Measurements from ENCODE around the gene SLC26A6.

SLC26A6 gene

DNA sequence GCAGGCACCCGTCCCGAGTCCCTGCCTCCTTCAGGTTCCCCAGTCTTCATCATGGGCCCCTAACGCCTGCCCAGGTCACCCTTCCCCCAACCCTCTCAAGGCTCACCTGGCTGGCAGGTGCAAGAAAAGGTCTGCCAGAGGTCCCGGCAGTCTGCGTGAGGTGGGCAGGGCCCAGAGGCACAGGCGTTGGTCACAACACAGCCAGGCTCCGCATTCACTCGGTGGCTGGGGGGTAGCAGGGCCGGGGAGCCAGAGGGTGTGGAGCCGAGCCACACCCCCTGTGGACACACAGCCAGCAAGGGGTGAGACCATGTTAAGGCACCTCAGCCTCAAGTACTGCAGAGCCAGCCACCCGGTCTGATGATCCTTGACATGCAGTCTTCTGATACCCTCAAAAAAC lies 16.5 kb upstream of the SLC26A6 start:
- peaks cover 4 to 8% of the 10 kb centered on the region in 2 experiments for H3K4me1 ChIP-seq (ENCODE audit: control insufficient read depth in 1 of 2, insufficient read depth in 2 of 2, low read length in 2 of 2)
- H3K18ac ChIP-seq (ENCODE audit: low read length), result no peak overlapping the region
- no peak overlapping the region for H3K14ac ChIP-seq (ENCODE audit: low read length)
- no peak overlapping the region for H2AFZ ChIP-seq (ENCODE audit: insufficient read depth, low read length, poor library complexity)
- H3K79me2 ChIP-seq (ENCODE audit: control insufficient read depth, insufficient read depth, low read length, poor library complexity), result no peaks in the 10 kb centered on the region
- no peak overlapping the region for H3K9ac ChIP-seq (ENCODE audit: low read length)
- DNase-seq, result no peak
- H3K4ac ChIP-seq (ENCODE audit: low read depth, low read length), result no peak overlapping the region
- WGBS (ENCODE audit: extremely low coverage, insufficient coverage, insufficient read length), result no CpG with 5 or more reads among the region's 11 CpGs
- H2BK120ac ChIP-seq (ENCODE audit: insufficient read depth, low read length, poor library complexity), result no peak overlapping the region
- H3K27me3 ChIP-seq (ENCODE audit: insufficient read depth, low read length), result no peaks in the 10 kb centered on the region
- H3K4me2 ChIP-seq (ENCODE audit: low read length), result no peak overlapping the region
- H4K91ac ChIP-seq (ENCODE audit: low read depth, low read length), result no peak overlapping the region
- no peak overlapping the region for H2BK5ac ChIP-seq (ENCODE audit: low read depth, low read length, poor library complexity)
- H4K8ac ChIP-seq (ENCODE audit: low read depth, low read length), result no peak overlapping the region
- H2AK5ac ChIP-seq (ENCODE audit: low read length), result no peak overlapping the region
- no peaks in the 10 kb centered on the region for H3K79me1 ChIP-seq (ENCODE audit: low read length)
- no peaks in the 10 kb centered on the region for H3K36me3 ChIP-seq (ENCODE audit: control insufficient read depth in 1 of 2, insufficient read depth in 2 of 2, low read length in 2 of 2)
- H2BK12ac ChIP-seq (ENCODE audit: low read length), result no peak overlapping the region
- no peak overlapping the region for H3K4me3 ChIP-seq (ENCODE audit: low read depth, low read length)
- no peak overlapping the region for H3K27ac ChIP-seq (ENCODE audit: low read depth, low read length)
- H4K12ac ChIP-seq (ENCODE audit: low read depth, low read length), result no peak overlapping the region
- no peak overlapping the region for H3K23ac ChIP-seq (ENCODE audit: low read length)
- H3K9me3 ChIP-seq (ENCODE audit: insufficient read depth, low read depth, low read length), result peaks cover 8% of the 10 kb centered on the region

- no peak overlapping the region for H4K12ac ChIP-seq (ENCODE audit: low read depth, low read length)
- no peak overlapping the region for H3K27ac ChIP-seq (ENCODE audit: low read depth, low read length)
- no peak overlapping the region for H4K8ac ChIP-seq (ENCODE audit: low read depth, low read length)
- no peak overlapping the region for H2BK5ac ChIP-seq (ENCODE audit: low read depth, low read length, poor library complexity)
- H2BK120ac ChIP-seq (ENCODE audit: insufficient read depth, low read length, poor library complexity), result no peak overlapping the region
- H3K36me3 ChIP-seq (ENCODE audit: control insufficient read depth in 1 of 2, insufficient read depth in 2 of 2, low read length in 2 of 2), result peaks cover 0 to 4% of the 10 kb centered on the region in 2 experiments
- H4K91ac ChIP-seq (ENCODE audit: low read depth, low read length), result no peak overlapping the region
- no peaks in the 10 kb centered on the region for H3K79me1 ChIP-seq (ENCODE audit: low read length)
- H2AK5ac ChIP-seq (ENCODE audit: low read length), result no peak overlapping the region
- no peak overlapping the region for H3K4me2 ChIP-seq (ENCODE audit: low read length)
- no peak for DNase-seq
- H3K4me1 ChIP-seq (ENCODE audit: control insufficient read depth in 1 of 2, insufficient read depth in 2 of 2, low read length in 2 of 2), result peaks cover 0 to under 1% of the 10 kb centered on the region in 2 experiments
- no peak overlapping the region for H3K4me3 ChIP-seq (ENCODE audit: low read depth, low read length)
- H2AFZ ChIP-seq (ENCODE audit: insufficient read depth, low read length, poor library complexity), result no peak overlapping the region
- peaks cover 4% of the 10 kb centered on the region for H3K9me3 ChIP-seq (ENCODE audit: insufficient read depth, low read depth, low read length)
- H3K9ac ChIP-seq (ENCODE audit: low read length), result no peak overlapping the region
- no peaks in the 10 kb centered on the region for H3K27me3 ChIP-seq (ENCODE audit: insufficient read depth, low read length)
- no peak overlapping the region for H2BK12ac ChIP-seq (ENCODE audit: low read length)
- WGBS (ENCODE audit: extremely low coverage, insufficient coverage, insufficient read length), result no CpG with 5 or more reads among the region's 12 CpGs
- H3K14ac ChIP-seq (ENCODE audit: low read length), result no peak overlapping the region
- no peak overlapping the region for H3K4ac ChIP-seq (ENCODE audit: low read depth, low read length)
- H3K23ac ChIP-seq (ENCODE audit: low read length), result no peak overlapping the region
- H3K79me2 ChIP-seq (ENCODE audit: control insufficient read depth, insufficient read depth, low read length, poor library complexity), result no peaks in the 10 kb centered on the region
- H3K18ac ChIP-seq (ENCODE audit: low read length), result no peak overlapping the region
Observed at GRCh38 chr3:48650723-48651122, 15.5 kb upstream of the SLC26A6 start.

DNA sequence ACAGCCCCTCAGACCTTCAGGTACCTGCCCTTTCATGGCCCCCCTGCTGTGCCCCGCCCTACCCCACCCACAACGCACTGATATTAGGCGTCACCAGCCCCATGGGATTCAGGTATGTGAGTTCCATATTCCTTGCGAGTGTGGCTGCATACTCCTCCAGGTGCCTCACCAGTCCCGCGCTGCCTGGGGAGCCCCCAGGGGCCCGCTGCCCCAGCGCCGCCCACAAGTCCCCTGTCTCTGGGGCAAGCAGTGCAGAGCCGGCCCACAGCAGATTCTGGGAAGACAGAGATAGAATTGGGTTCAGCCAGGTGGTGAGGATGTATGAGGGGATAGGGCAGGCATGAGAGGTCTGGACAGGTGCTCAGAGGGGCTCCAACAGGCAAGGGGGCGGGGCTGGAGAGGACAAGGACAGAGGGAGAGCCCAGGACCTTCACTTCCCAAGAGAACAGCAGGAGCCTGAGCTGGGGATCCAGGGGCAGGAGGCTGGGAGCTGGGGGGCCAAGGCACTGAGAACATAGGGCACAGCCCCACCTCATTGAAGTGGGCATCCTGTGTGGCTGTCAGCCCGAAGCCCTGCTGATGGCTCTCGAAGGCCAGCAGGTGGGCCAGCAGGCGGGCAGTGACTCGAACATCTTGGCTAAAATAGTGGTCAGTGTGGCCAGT lies 13.1 kb upstream of the SLC26A6 start:
- H4K91ac ChIP-seq (ENCODE audit: low read depth, low read length), result no peak overlapping the region
- H4K12ac ChIP-seq (ENCODE audit: low read depth, low read length), result no peak overlapping the region
- no peak overlapping the region for H3K14ac ChIP-seq (ENCODE audit: low read length)
- H3K4me3 ChIP-seq (ENCODE audit: low read depth, low read length), result no peak overlapping the region
- H3K4me1 ChIP-seq (ENCODE audit: control insufficient read depth in 1 of 2, insufficient read depth in 2 of 2, low read length in 2 of 2), result no peaks in the 10 kb centered on the region
- H3K27ac ChIP-seq (ENCODE audit: low read depth, low read length), result no peak overlapping the region
- no peak overlapping the region for H3K23ac ChIP-seq (ENCODE audit: low read length)
- no peaks in the 10 kb centered on the region for H3K79me1 ChIP-seq (ENCODE audit: low read length)
- no peak overlapping the region for H2BK120ac ChIP-seq (ENCODE audit: insufficient read depth, low read length, poor library complexity)
- no peak overlapping the region for H2AFZ ChIP-seq (ENCODE audit: insufficient read depth, low read length, poor library complexity)
- no peak overlapping the region for H3K4ac ChIP-seq (ENCODE audit: low read depth, low read length)
- H2BK5ac ChIP-seq (ENCODE audit: low read depth, low read length, poor library complexity), result no peak overlapping the region
- H3K18ac ChIP-seq (ENCODE audit: low read length), result no peak overlapping the region
- no peaks in the 10 kb centered on the region for H3K79me2 ChIP-seq (ENCODE audit: control insufficient read depth, insufficient read depth, low read length, poor library complexity)
- no CpG with 5 or more reads among the region's 15 CpGs for WGBS (ENCODE audit: extremely low coverage, insufficient coverage, insufficient read length)
- no peak overlapping the region for H3K4me2 ChIP-seq (ENCODE audit: low read length)
- H2BK12ac ChIP-seq (ENCODE audit: low read length), result no peak overlapping the region
- H3K9me3 ChIP-seq (ENCODE audit: insufficient read depth, low read depth, low read length), result peaks cover 3% of the 10 kb centered on the region
- no peak overlapping the region for H3K9ac ChIP-seq (ENCODE audit: low read length)
- no peaks in the 10 kb centered on the region for H3K27me3 ChIP-seq (ENCODE audit: insufficient read depth, low read length)
- no peak overlapping the region for H4K8ac ChIP-seq (ENCODE audit: low read depth, low read length)
- DNase-seq, result no peak
- H3K36me3 ChIP-seq (ENCODE audit: control insufficient read depth in 1 of 2, insufficient read depth in 2 of 2, low read length in 2 of 2), result peaks cover 0 to 9% of the 10 kb centered on the region in 2 experiments
- H2AK5ac ChIP-seq (ENCODE audit: low read length), result no peak overlapping the region

GRCh38 chr3:48647714-48648113 lies 12.5 kb upstream of the SLC26A6 start:
- Histone ChIP-seq H3K23ac (ENCODE audit: low read length) (no peak overlapping the region), H3K18ac (ENCODE audit: low read length) (no peak overlapping the region), H3K4ac (ENCODE audit: low read depth, low read length) (no peak overlapping the region), H3K4me2 (ENCODE audit: low read length) (no peak overlapping the region), H3K9me3 (ENCODE audit: insufficient read depth, low read depth, low read length) (no peaks in the 10 kb centered on the region), H3K4me1 (ENCODE audit: control insufficient read depth in 1 of 2, insufficient read depth in 2 of 2, low read length in 2 of 2) (no peaks in the 10 kb centered on the region), H3K27ac (ENCODE audit: low read depth, low read length) (no peak overlapping the region), H2BK120ac (ENCODE audit: insufficient read depth, low read length, poor library complexity) (no peak overlapping the region), H3K4me3 (ENCODE audit: low read depth, low read length) (no peak overlapping the region), H3K79me2 (ENCODE audit: control insufficient read depth, insufficient read depth, low read length, poor library complexity) (no peaks in the 10 kb centered on the region), H3K36me3 (ENCODE audit: control insufficient read depth in 1 of 2, insufficient read depth in 2 of 2, low read length in 2 of 2) (peaks cover 0 to 9% of the 10 kb centered on the region in 2 experiments), H4K8ac (ENCODE audit: low read depth, low read length) (no peak overlapping the region), H4K12ac (ENCODE audit: low read depth, low read length) (no peak overlapping the region), H3K14ac (ENCODE audit: low read length) (no peak overlapping the region), H3K9ac (ENCODE audit: low read length) (no peak overlapping the region), H4K91ac (ENCODE audit: low read depth, low read length) (no peak overlapping the region), H2BK5ac (ENCODE audit: low read depth, low read length, poor library complexity) (no peak overlapping the region), H2AK5ac (ENCODE audit: low read length) (no peak overlapping the region), H2BK12ac (ENCODE audit: low read length) (no peak overlapping the region), H3K27me3 (ENCODE audit: insufficient read depth, low read length) (no peaks in the 10 kb centered on the region), H3K79me1 (ENCODE audit: low read length) (no peaks in the 10 kb centered on the region), H2AFZ (ENCODE audit: insufficient read depth, low read length, poor library complexity) (no peak overlapping the region)
- no CpG with 5 or more reads among the region's 9 CpGs for WGBS (ENCODE audit: extremely low coverage, insufficient coverage, insufficient read length)
- no peak for DNase-seq
